A673 (cell line): ENCODE data around the gene TSPAN14.

Experiments used
- EZH2 ChIP-seq: fragments of 200-600 bp; sonication (generic); IDR thresholded peaks from 2 replicates; pipeline ENCODE4 v1.6.1; 2017; ENCODE audit warnings: borderline replicate concordance, low read depth, mild to moderate bottlenecking, mixed read lengths, antibody characterized with exemption, low read length; ENCODE audit not compliant: poor library complexity, severe bottlenecking
- TF ChIP-seq, protein P1 (sequence below): fragments of 300-800, 200-600 bp; sonication (generic); conservative IDR thresholded peaks from 2 replicates; pipeline ENCODE4 v1.5.1; 2017; ENCODE audit warnings: low read depth, mild to moderate bottlenecking, antibody characterized with exemption, low read length, moderate library complexity, mixed read lengths

DNA sequence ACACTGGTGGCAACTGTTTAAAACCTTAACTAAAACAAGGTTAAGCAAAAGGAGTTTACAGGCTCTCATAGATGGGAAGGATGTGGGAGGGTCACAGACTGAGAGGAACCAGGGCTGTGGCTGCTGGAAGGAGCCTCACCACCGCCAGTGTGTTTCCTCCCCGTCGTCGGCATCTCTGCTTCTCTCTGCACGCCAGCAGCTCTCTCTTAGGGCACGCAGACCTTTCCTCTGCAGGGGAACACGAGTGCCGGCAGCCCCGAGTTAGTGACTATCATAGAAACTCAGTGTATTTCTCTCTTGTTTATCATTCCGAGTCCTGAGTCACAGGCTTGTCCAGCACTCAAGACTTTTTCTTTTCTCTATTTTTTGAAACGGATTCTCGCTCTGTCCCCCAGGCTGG, 75.5 kb downstream of the TSPAN14 start:
- TF ChIP-seq, protein P1, sequence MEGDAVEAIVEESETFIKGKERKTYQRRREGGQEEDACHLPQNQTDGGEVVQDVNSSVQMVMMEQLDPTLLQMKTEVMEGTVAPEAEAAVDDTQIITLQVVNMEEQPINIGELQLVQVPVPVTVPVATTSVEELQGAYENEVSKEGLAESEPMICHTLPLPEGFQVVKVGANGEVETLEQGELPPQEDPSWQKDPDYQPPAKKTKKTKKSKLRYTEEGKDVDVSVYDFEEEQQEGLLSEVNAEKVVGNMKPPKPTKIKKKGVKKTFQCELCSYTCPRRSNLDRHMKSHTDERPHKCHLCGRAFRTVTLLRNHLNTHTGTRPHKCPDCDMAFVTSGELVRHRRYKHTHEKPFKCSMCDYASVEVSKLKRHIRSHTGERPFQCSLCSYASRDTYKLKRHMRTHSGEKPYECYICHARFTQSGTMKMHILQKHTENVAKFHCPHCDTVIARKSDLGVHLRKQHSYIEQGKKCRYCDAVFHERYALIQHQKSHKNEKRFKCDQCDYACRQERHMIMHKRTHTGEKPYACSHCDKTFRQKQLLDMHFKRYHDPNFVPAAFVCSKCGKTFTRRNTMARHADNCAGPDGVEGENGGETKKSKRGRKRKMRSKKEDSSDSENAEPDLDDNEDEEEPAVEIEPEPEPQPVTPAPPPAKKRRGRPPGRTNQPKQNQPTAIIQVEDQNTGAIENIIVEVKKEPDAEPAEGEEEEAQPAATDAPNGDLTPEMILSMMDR = no peak
- no peak for TF ChIP-seq EZH2
